ENCODE data around the gene COIL. TPM values are rescaled to one million over a fixed set of nuclear protein-coding genes. Genes with fewer than 3 reads are reported as not detected.

The COIL gene
- total and polyA plus RNA-seq, 9 of the 15 experiments (the other 6 are each of a cell fraction or from before 2014, with no cell fraction given): 23.9 to 41.3 (median 28.7) TPM

DNA sequence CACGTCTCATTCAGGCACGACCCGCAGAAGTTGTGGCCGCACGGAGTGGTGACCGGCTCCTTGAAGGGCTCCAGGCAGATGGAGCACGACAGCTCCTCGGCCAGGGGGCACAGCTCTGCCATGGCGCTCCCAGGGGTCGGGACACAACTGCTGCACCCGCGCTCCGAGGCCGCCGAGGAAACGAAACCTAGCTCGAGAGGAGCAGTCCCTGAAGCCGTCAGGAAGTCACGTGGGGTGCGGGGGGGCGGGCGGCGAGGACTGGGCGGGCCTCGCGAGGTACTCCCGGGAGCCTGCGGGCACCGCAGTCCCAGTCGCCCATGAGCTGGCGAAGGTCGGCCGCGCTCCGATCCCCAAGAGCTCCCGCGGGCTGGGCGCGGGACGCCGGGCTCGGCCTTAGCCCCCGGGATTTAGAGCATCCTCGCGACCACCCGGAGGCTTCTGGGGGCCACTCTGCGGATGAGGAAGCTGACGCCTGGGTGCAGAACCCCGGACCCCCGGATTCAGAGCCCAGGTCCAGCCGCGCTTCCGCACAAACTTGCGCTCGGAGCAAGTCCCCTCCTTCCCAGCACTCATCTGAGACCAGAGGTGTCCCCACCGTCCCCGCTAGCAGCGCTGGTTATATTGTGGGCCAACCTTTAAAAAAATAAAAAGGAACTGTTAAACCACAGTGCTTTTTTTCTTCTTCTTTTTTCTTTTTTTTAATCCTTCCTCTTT, 46.8 kb downstream of the COIL start, which contains the start of gene TRIM25 (continued):
- TF ChIP-seq GTF3C2 (IDR thresholded peaks at IDR 0.05; ENCODE audit: borderline replicate concordance, extremely low read depth, insufficient read length): no peak
- TF ChIP-seq PRPF4 (IDR thresholded peaks at IDR 0.05; ENCODE audit: insufficient read depth, low read depth, low read length, poor library complexity, severe bottlenecking): peak; percentile 85
- TF ChIP-seq TEAD1 (CRISPR knock-in tag; IDR thresholded peaks at IDR 0.05): peak in 1 of 2 experiments; percentile 51; a peak in 2 of 4 replicates
- TF ChIP-seq GABPA (tag; conservative IDR thresholded peaks at IDR 0.05; ENCODE audit: low read depth): peak; percentile 68
- TF ChIP-seq ELF2 (CRISPR knock-in tag; IDR thresholded peaks at IDR 0.05): peak; percentile 41
- peak; percentile 30; the same call in 1 of the 2 replicates for TF ChIP-seq E2F3 (CRISPR knock-in tag; IDR thresholded peaks at IDR 0.05)
- TF ChIP-seq RAD51 (IDR thresholded peaks at IDR 0.05; ENCODE audit: borderline replicate concordance, low read depth): peak; percentile 94
- TF ChIP-seq MEF2D (tag; conservative IDR thresholded peaks at IDR 0.05; ENCODE audit: low read depth): no peak
- TF ChIP-seq CCNT2 (IDR thresholded peaks at IDR 0.05; ENCODE audit: borderline replicate concordance, extremely low read depth, insufficient read length, low read depth, low read length): peak; percentile 81
- TF ChIP-seq SMAD1 (IDR thresholded peaks at IDR 0.05; ENCODE audit: low read depth, low read length, partially characterized antibody): peak; percentile 83
- no peak for TF ChIP-seq ZNF347 (CRISPR knock-in tag; IDR thresholded peaks at IDR 0.05; ENCODE audit: low read depth)
- peak; percentile 10 for TF ChIP-seq ZNF146 (CRISPR knock-in tag; IDR thresholded peaks at IDR 0.05; ENCODE audit: unreplicated experiment)
- TF ChIP-seq, protein P1, sequence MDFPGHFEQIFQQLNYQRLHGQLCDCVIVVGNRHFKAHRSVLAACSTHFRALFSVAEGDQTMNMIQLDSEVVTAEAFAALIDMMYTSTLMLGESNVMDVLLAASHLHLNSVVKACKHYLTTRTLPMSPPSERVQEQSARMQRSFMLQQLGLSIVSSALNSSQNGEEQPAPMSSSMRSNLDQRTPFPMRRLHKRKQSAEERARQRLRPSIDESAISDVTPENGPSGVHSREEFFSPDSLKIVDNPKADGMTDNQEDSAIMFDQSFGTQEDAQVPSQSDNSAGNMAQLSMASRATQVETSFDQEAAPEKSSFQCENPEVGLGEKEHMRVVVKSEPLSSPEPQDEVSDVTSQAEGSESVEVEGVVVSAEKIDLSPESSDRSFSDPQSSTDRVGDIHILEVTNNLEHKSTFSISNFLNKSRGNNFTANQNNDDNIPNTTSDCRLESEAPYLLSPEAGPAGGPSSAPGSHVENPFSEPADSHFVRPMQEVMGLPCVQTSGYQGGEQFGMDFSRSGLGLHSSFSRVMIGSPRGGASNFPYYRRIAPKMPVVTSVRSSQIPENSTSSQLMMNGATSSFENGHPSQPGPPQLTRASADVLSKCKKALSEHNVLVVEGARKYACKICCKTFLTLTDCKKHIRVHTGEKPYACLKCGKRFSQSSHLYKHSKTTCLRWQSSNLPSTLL (IDR thresholded peaks at IDR 0.05): no peak
- TF ChIP-seq YY1 (IDR thresholded peaks at IDR 0.05; ENCODE audit: borderline replicate concordance in 1 of 3, control insufficient read depth in 1 of 3, extremely low read depth in 1 of 3, insufficient read depth in 3 of 3, insufficient read length in 1 of 3, insufficient replicate concordance in 2 of 3, low read depth in 1 of 3, low read length in 2 of 3): peak in 2 of 3 experiments; percentile 57 to 72
- peak; percentile 91; the same call in 1 of the 2 replicates for TF ChIP-seq FOXP1 (CRISPR knock-in tag; IDR thresholded peaks at IDR 0.05)
- TF ChIP-seq MYC (IDR thresholded peaks at IDR 0.05; ENCODE audit: low read depth, low read length): peak; percentile 68; the same call in 1 of the 2 replicates
- no peak for TF ChIP-seq MYC (CRISPR knock-in tag; IDR thresholded peaks at IDR 0.05; ENCODE audit: borderline replicate concordance, low read depth)
- 0 out of 2 replicates have a peak, but pooled peaks have one; percentile 10 for TF ChIP-seq JUND (IDR thresholded peaks at IDR 0.05; ENCODE audit: borderline replicate concordance, low read depth, low read length)
- no peak for TF ChIP-seq JUND (tag; IDR thresholded peaks at IDR 0.05; ENCODE audit: borderline replicate concordance, low read depth, low read length)
- TF ChIP-seq ZFP1 (CRISPR knock-in tag; IDR thresholded peaks at IDR 0.05): no peak
- TF ChIP-seq ATF7 (IDR thresholded peaks at IDR 0.05): peak; percentile 75
- peak; percentile 98 for TF ChIP-seq SUPT5H (IDR thresholded peaks at IDR 0.05)
